ENCODE data around the gene RCE1.

RCE1 gene

GRCh38 chr11:66844496-66845142, 1.4 kb downstream of the RCE1 start:
- DNase-seq (ENCODE audit: low read depth): no peak
- no peak for TF ChIP-seq CTCF (IDR thresholded peaks at IDR 0.05; ENCODE audit: control insufficient read depth, extremely low read depth, insufficient read depth)
- peak overlapping the region; percentile 97 for H3K4me3 ChIP-seq (ENCODE audit: low read depth, low read length)

GRCh38 chr11:66845143-66845875, 2.1 kb downstream of the RCE1 start:
- no peak for DNase-seq (ENCODE audit: low read depth)
- no peak overlapping the region for H3K4me3 ChIP-seq (ENCODE audit: low read depth, low read length)
- no peak for TF ChIP-seq CTCF (IDR thresholded peaks at IDR 0.05; ENCODE audit: control insufficient read depth, extremely low read depth, insufficient read depth)

GRCh38 chr11:66845876-66846212, 2.6 kb downstream of the RCE1 start:
- TF ChIP-seq CTCF (IDR thresholded peaks at IDR 0.05; ENCODE audit: control insufficient read depth, extremely low read depth, insufficient read depth): 0 out of 2 replicates have a peak, but pooled peaks have one; percentile 13
- no peak for DNase-seq (ENCODE audit: low read depth)
- H3K4me3 ChIP-seq (ENCODE audit: low read depth, low read length): no peak overlapping the region

GRCh38 chr11:66846671-66847091, 3.4 kb downstream of the RCE1 start:
- no peak for DNase-seq (ENCODE audit: low read depth)

DNA sequence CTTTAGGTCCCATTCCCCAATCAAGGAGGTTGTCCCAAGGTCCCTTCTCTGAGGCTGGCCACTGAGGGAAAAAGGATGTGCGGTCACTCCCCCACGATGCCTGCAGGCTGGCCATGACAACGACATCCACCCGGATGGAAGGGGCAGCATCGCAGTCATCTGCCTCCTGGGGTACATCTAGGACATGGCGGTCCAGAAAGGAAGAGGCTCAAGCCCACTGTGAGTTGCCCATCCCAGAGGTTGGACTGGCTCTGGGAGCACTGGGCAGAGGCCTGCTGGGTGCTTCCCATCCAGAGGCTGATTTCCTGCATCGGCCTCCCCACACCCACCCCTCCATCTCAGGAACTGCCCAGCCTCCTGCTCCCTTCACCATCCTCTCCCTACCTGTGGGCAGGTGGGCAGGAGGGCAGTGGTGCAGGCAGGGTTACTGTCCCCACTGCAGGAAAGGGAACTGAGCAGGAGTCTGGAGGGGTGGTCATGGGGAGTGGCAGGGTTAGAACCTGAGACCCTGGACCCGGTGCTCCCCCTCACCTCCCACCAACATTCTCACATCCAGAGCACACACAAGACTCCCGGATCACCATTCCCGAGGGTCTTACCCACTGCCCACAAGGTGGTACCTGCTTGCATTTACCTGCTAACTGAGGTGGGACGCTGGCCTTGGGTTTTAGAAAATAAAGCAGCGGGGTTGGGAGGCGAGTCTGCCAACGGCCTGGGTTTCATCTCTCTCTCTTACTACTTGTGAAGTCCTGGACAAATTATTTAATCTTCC, 4.4 kb downstream of the RCE1 start:
- no peak overlapping the region for H3K4me3 ChIP-seq (ENCODE audit: low read depth, low read length)
- no peak for DNase-seq (ENCODE audit: low read depth)
- TF ChIP-seq CTCF (IDR thresholded peaks at IDR 0.05; ENCODE audit: control insufficient read depth, extremely low read depth, insufficient read depth): no peak

More at GRCh38 chr11:66846671-66847091, 3.4 kb downstream of the RCE1 start:
- no peak overlapping the region for H3K4me3 ChIP-seq (ENCODE audit: low read depth, low read length)
- no peak for TF ChIP-seq CTCF (IDR thresholded peaks at IDR 0.05; ENCODE audit: control insufficient read depth, extremely low read depth, insufficient read depth)

DNA sequence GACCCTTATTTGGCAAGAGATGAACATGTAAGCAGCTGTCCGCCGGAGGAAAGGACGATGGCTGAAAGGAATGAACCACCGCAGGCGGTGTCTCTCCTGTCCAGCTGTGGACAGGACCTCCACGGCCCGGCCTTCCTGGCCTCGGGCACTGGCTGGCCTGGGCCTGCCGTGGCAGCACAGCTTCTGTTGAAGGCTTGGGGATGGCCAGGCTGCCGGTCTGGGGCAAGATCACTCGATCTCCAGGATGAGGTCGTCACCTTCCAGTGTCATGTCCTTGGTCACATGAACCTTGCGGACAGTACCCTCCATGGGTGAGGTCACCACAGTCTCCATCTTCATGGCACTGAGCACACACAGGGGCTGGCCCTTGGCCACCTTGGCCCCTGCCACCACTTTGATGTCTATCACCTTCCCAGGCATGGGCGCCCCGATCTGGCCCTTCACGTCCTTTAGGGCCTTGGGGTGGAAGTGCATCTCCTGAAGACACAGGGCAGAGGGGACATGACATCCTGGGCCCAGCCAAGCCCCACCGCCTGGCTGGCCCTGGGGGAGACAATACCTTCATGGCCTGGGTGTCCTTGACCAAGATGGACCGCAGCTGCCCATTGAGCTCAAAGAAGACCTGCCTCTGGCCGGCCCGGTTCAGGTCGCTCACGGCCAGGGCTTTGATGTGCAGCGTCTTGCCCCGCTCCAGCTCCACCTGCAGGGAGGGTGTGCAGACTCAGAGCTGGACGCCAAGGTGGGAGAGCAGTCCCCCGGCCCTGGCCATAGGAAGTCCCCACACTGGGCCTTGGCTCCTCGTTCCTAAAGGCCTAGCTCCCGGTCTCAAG, 5.6 kb downstream of the RCE1 start:
- DNase-seq (ENCODE audit: low read depth): no peak
- H3K4me3 ChIP-seq (ENCODE audit: low read depth, low read length): no peak overlapping the region
- TF ChIP-seq CTCF (IDR thresholded peaks at IDR 0.05; ENCODE audit: control insufficient read depth, extremely low read depth, insufficient read depth): no peak

All from LNCaP clone FGC (cell line).